ENCODE results near the gene INHBE. TPM values are rescaled to one million over a fixed set of nuclear protein-coding genes. Genes with fewer than 3 reads are reported as not detected.
"Not testable (repeated sequence)": the region's sequence is repeated elsewhere in the genome, so short reads cannot be mapped to it uniquely, and the experiment has no call there.

The INHBE gene
- total RNA-seq, 1 experiment from 2014 or later = 0.24 TPM

DNA sequence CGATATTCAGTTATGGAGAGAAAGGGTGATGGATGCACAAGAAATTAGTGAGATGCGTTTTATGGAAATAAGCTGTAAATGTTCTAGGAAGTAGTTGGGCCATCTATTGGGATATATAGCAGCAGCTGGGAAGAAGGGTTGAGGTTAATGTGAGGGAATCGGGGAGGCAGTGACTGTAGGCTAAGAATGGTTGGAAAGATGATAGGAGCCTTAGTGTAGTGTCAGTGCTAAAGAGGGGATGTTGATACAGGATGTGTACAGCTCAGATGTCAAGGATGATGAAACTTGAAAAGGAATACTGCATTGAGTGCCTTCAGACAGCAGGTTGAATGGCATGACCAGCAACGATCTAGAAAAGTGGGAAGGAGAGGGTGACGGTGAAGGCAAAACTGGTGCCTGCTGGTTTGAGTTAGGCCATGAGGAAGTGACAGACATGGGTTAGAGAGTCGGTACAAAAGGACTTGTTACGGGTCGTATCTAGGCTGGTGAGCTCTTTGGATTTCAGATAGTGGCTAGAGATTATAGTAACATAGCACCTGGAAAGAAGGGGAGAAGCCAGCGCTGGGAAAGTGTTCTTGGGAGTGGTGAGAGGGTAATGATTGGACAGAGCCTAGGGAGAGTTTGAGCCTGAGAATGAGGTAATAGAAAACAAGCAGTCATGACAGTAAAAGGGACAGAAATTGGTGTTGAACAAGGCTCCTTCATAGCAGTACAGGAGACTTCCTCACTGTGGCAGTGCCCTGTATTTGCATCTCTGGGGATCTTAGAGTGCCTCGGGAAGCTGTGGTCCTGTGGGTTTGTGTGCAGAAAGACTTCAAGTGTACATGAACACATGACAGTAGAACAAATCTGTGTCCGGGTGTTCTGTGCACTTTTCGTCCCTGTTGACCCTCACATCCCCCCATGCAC, 42.4 kb downstream of the INHBE start:
- DNase-seq (ENCODE audit: low read depth) = no peak

DNA sequence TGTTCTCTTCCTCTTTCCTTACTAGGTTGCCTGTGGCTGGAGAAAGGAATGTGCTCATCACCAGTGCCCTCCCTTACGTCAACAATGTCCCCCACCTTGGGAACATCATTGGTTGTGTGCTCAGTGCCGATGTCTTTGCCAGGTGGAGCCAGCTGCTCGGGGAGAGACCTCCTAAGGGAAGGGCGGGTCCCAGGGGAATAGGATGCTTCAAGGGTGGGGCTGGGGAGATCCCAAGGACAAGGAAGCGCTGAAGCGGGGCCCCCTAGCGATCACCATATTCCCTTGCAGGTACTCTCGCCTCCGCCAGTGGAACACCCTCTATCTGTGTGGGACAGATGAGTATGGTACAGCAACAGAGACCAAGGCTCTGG, 43.0 kb downstream of the INHBE start:
- DNase-seq (ENCODE audit: low read depth) = no peak

GRCh38 chr12:57498571-57498970, 43.5 kb downstream of the INHBE start:
- no peak for DNase-seq (ENCODE audit: low read depth)

- DNase-seq (ENCODE audit: low read depth) = no peak
Measured at GRCh38 chr12:57500213-57500612, 45.1 kb downstream of the INHBE start.

GRCh38 chr12:57502311-57502969, 47.3 kb downstream of the INHBE start:
- not testable (repeated sequence) for DNase-seq (ENCODE audit: low read depth)

- DNase-seq (ENCODE audit: low read depth) = not testable (repeated sequence)
Measured at GRCh38 chr12:57506541-57506940, 51.4 kb downstream of the INHBE start.

Other genes starting within 250 kb of the INHBE start
- 1.7 and 4.1 TPM in 2 replicates for gene NXPH4, start 238.5 kb upstream of the INHBE start, total RNA-seq (2014; rRNA removed; shearing (Covaris generic))
- gene SHMT2, start 225.6 kb upstream of the INHBE start, total RNA-seq (2014; rRNA removed; shearing (Covaris generic)) = 89.3 and 108 TPM in 2 replicates
- 0.84 TPM in 1 of 2 replicates, not detected in the other for gene STAC3, start 204.1 kb upstream of the INHBE start, total RNA-seq (2014; rRNA removed; shearing (Covaris generic))
- 10.8 and 12.3 TPM in 2 replicates for gene R3HDM2, start 24.3 kb upstream of the INHBE start, total RNA-seq (2014; rRNA removed; shearing (Covaris generic))
- gene INHBC, start 20.5 kb upstream of the INHBE start, total RNA-seq (2014; rRNA removed; shearing (Covaris generic)) = not detected in 2 replicates
- gene GLI1, start 4.5 kb downstream of the INHBE start, total RNA-seq (2014; rRNA removed; shearing (Covaris generic)) = 0.49 and 0.60 TPM in 2 replicates
- 0.20 TPM in 1 of 2 replicates, not detected in the other for gene ARHGAP9, start 24.6 kb downstream of the INHBE start, total RNA-seq (2014; rRNA removed; shearing (Covaris generic))
- 79.7 and 94.8 TPM in 2 replicates for gene MARS1, start 32.8 kb downstream of the INHBE start, total RNA-seq (2014; rRNA removed; shearing (Covaris generic))
- 19.1 and 24.8 TPM in 2 replicates for gene DDIT3, start 65.2 kb downstream of the INHBE start, total RNA-seq (2014; rRNA removed; shearing (Covaris generic))
- gene MBD6, start 67.5 kb downstream of the INHBE start, total RNA-seq (2014; rRNA removed; shearing (Covaris generic)) = 1.7 and 2.1 TPM in 2 replicates
- gene DCTN2, start 91.9 kb downstream of the INHBE start, total RNA-seq (2014; rRNA removed; shearing (Covaris generic)) = 123 and 155 TPM in 2 replicates
- 0.60 and 1.9 TPM in 2 replicates for gene KIF5A, start 94.7 kb downstream of the INHBE start, total RNA-seq (2014; rRNA removed; shearing (Covaris generic))
- gene PIP4K2C, start 135.9 kb downstream of the INHBE start, total RNA-seq (2014; rRNA removed; shearing (Covaris generic)) = 15.9 and 19.3 TPM in 2 replicates
- gene DTX3, start 149.5 kb downstream of the INHBE start, total RNA-seq (2014; rRNA removed; shearing (Covaris generic)) = 9.9 and 10.7 TPM in 2 replicates
- 9.4 and 11.5 TPM in 2 replicates for gene ARHGEF25, start 156.1 kb downstream of the INHBE start, total RNA-seq (2014; rRNA removed; shearing (Covaris generic))
- gene B4GALNT1, start 177.9 kb downstream of the INHBE start, total RNA-seq (2014; rRNA removed; shearing (Covaris generic)) = 11.9 and 14.4 TPM in 2 replicates
- 152 and 183 TPM in 2 replicates for gene OS9, start 238.8 kb downstream of the INHBE start, total RNA-seq (2014; rRNA removed; shearing (Covaris generic))

All from RPMI7951 (cell line).